ENCODE results near the gene GNAO1.
"Not testable (repeated sequence)": the region's sequence is repeated elsewhere in the genome, so short reads cannot be mapped to it uniquely, and the experiment has no call there.

GNAO1 gene

DNA sequence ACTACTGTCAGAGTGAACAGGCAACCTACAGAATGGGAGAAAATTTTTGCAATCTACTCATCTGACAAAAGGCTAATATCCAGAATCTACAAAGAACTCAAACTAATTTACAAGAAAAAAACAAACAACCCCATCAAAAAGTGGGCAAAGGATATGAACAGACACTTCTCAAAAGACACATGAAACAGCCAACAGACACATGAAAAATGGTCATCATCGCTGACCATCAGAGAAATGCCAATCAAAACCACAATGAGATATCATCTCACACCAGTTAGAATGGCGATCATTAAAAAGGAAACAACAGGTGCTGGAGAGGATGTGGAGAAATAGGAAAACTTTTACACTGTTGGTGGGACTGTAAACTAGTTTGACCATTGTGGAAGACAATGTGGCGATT is 205.4 kb downstream of the GNAO1 start:
- not testable (repeated sequence) for DNase-seq (ENCODE audit: low read depth in 2 of 2)

DNA sequence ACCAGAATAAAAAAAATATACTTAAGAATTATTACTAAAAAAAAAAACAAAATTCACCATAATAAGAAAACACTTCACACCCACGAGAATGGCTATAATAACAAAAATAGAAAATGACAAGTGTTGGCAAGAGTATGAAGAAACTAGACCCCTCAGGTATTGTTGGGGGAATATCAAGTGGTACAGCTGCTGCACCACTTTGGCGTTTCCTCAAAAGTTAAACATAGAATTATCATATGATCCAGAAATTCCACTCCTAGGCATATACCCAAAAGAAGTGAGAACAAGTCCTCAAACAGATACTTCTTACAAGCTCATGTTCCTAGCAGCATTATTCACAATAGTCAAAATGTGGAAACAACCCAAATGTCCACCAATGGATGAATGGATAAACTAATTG is 207.8 kb downstream of the GNAO1 start:
- no peak for DNase-seq (ENCODE audit: low read depth in 2 of 2)

DNA sequence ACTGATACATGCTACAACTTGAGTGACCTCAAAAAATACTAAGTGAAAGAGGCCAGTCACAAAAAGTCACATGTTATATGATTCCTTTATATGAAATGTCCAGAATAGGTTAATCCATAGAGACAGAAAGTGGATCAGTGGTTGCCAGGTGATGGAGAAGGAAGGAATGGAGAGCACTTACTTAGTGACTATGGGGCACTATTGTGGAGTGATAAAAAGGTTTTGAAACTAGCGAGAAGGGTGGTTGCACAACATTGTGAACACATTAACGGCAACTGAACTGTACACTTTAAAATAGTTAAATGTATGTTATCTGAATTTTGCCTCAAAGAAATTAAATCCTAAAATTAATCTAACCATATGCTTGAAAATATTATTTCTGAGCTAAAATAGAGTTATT is 208.2 kb downstream of the GNAO1 start:
- DNase-seq (ENCODE audit: low read depth in 2 of 2), result no peak

DNA sequence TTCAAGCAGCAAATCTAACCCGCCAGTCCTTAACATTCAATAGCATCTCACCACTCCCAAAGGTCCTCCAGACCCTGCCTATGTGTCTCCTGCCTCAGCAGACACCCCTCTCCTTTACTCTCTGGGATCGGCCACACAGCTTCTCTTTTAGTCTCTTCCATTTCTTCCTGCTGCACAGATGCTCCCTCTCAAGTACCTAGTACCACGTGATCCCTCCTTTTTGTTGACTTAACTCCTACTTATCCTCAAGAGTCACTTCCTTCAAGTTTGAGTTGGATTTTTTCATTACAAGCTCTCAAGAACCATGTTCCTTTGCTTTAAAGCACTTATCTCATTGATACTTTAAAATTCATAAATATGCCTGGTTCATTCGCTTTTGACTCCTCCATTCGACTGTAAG is 209.2 kb downstream of the GNAO1 start:
- DNase-seq (ENCODE audit: low read depth in 2 of 2), result no peak

DNA sequence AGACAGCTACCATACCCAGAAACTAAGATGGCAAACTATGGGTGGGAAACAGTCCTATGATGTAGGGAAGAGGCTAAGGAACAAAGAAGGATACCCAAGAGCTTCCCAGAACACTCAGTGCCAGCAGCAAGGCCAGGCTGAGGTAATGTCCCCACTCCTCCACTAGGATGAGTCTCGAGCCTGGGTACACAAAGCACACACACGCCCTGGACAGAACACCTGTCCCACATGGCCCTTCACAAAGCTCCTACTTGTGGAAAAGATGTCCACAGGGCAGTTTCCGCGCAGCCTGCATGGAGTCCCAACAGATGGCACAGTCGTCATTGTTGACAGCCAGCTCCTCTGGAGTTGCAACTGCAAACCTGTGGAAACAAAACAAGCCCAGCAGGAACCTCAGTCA is 210.2 kb downstream of the GNAO1 start:
- DNase-seq (ENCODE audit: low read depth in 2 of 2), result no peak

DNA sequence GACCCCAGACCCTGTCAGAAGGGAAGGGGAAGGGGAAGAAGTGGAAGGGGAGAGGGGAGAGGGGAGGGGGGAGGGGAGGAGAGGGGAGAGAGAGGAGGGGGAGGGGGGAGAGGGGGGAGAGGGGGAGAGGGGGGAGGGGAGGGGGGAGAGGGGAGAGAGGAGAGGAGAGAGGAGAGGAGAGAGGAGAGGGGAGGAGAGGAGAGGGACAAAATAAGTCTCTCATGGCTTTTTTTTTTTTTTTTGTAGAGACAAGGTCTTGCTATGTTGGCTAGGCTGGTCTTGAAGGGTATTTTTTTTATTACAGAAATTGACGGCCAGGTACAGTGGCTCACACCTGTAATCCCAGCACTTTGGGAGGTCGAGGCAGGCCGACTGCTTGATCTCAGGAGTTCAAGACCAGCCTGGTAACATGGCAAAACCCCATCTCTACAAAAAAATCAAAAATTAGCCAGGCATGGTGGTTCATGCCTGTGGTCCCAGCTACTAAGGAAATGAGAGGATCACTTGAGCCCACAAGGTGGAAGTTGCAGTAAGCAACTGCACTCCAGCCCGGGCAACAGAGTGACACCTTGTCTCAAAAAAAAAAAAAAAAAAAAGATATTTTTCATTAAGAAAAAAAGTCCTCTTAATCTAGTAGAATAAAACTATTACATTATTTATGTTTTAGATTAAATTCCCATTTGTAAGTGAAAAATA is 214.8 kb downstream of the GNAO1 start:
- DNase-seq (ENCODE audit: low read depth in 2 of 2), result no peak
